ENCODE measurements around the gene CABCOCO1. TPM values are rescaled to one million over a fixed set of nuclear protein-coding genes. Genes with fewer than 3 reads are reported as not detected.

The CABCOCO1 gene
- total and polyA plus RNA-seq, 9 of the 15 experiments (the other 6 are each of a cell fraction or from before 2014, with no cell fraction given): 0.04 TPM; not detected in 8

- TF ChIP-seq, protein P1, sequence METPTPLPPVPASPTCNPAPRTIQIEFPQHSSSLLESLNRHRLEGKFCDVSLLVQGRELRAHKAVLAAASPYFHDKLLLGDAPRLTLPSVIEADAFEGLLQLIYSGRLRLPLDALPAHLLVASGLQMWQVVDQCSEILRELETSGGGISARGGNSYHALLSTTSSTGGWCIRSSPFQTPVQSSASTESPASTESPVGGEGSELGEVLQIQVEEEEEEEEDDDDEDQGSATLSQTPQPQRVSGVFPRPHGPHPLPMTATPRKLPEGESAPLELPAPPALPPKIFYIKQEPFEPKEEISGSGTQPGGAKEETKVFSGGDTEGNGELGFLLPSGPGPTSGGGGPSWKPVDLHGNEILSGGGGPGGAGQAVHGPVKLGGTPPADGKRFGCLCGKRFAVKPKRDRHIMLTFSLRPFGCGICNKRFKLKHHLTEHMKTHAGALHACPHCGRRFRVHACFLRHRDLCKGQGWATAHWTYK (CRISPR knock-in tag; IDR thresholded peaks at IDR 0.05): peak; percentile 98
- TF ChIP-seq ZNF12 (CRISPR knock-in tag; IDR thresholded peaks at IDR 0.05) (no peak), KLF6 (CRISPR knock-in tag; IDR thresholded peaks at IDR 0.05; ENCODE audit: borderline replicate concordance) (peak; percentile 92; the same call in 1 of the 2 replicates), TCF15 (CRISPR knock-in tag; IDR thresholded peaks at IDR 0.05) (no peak), MAFK (IDR thresholded peaks at IDR 0.05; ENCODE audit: low read length) (peak; percentile 63), ZNF398 (CRISPR knock-in tag; IDR thresholded peaks at IDR 0.05) (no peak), ZNF253 (CRISPR knock-in tag; conservative IDR thresholded peaks at IDR 0.05) (no peak), RBM25 (IDR thresholded peaks at IDR 0.05; ENCODE audit: low read depth, low read length, severe bottlenecking) (no peak), SP1 (CRISPR knock-in tag; IDR thresholded peaks at IDR 0.05) (peak; percentile 89), DPF2 (IDR thresholded peaks at IDR 0.05) (peak; percentile 100), NFRKB (IDR thresholded peaks at IDR 0.05; ENCODE audit: low read depth) (peak; percentile 89), ELK3 (CRISPR knock-in tag; IDR thresholded peaks at IDR 0.05) (peak; percentile 73; the same call in 1 of the 2 replicates), ASH1L (IDR thresholded peaks at IDR 0.05; ENCODE audit: borderline replicate concordance, low read depth, partially characterized antibody) (peak; percentile 77), CBFA2T2 (conservative IDR thresholded peaks at IDR 0.05) (peak; percentile 100), MEF2A (IDR thresholded peaks at IDR 0.05; ENCODE audit: control insufficient read depth, low read depth, low read length) (peak; percentile 77), E2F3 (CRISPR knock-in tag; IDR thresholded peaks at IDR 0.05) (0 out of 2 replicates have a peak, but pooled peaks have one; percentile 64), MTA3 (IDR thresholded peaks at IDR 0.05; ENCODE audit: borderline replicate concordance) (peak; percentile 91), ZNF707 (CRISPR knock-in tag; conservative IDR thresholded peaks at IDR 0.05) (peak; percentile 76), HBP1 (CRISPR knock-in tag; IDR thresholded peaks at IDR 0.05) (peak; percentile 98), DMBX1 (CRISPR knock-in tag; IDR thresholded peaks at IDR 0.05; ENCODE audit: borderline replicate concordance) (peak; percentile 98)
Observed at GRCh38 chr10:61765176-61766087, 102.7 kb downstream of the CABCOCO1 start (continued).

Data from K562 (cell line).